GM18951 (cell line): ENCODE results near the gene NIT1.

Experiments
- POLR2A ChIP-seq: IDR thresholded peaks from 4 replicates; pipeline ENCODE4 v1.6.1; 2011; ENCODE audit warnings: mild to moderate bottlenecking; ENCODE audit not compliant: insufficient read length, insufficient read depth; ENCODE audit errors: extremely low read depth
- in situ Hi-C: fragments of 300-500 bp; cut with MboI; formaldehyde crosslinking; loops from one replicate; pipeline ENCODE4 v1.12.0; 2022; ENCODE audit warnings: low sequenced_read_pairs, mixed read lengths, inconsistent platforms; ENCODE audit not compliant: unreplicated experiment

The NIT1 gene

GRCh38 chr1:161079436-161080110 lies 38.3 kb upstream of the NIT1 start:
- in situ Hi-C loops, result no loop called here

GRCh38 chr1:161080441-161081405 lies 37.2 kb upstream of the NIT1 start:
- in situ Hi-C loops, result no loop called here
- no peak for TF ChIP-seq POLR2A

More at GRCh38 chr1:161079436-161080110, 38.3 kb upstream of the NIT1 start:
- TF ChIP-seq POLR2A, result no peak

GRCh38 chr1:161081519-161081918 lies 36.4 kb upstream of the NIT1 start:
- no peak for TF ChIP-seq POLR2A
- in situ Hi-C loops, result no loop called here

- in situ Hi-C loops, result no loop called here
Observed at GRCh38 chr1:161082483-161082882, 35.4 kb upstream of the NIT1 start.

GRCh38 chr1:161082996-161083747 lies 34.7 kb upstream of the NIT1 start:
- in situ Hi-C loops, result no loop called here
- no peak for TF ChIP-seq POLR2A

More at GRCh38 chr1:161082483-161082882, 35.4 kb upstream of the NIT1 start:
- no peak for TF ChIP-seq POLR2A

- in situ Hi-C loops, result no loop called here
- no peak for TF ChIP-seq POLR2A
Observed at GRCh38 chr1:161083748-161084596, 33.9 kb upstream of the NIT1 start.

- no peak for TF ChIP-seq POLR2A
- in situ Hi-C loops, result no loop called here
Observed at GRCh38 chr1:161084597-161084988, 33.3 kb upstream of the NIT1 start.

- TF ChIP-seq POLR2A, result no peak
- in situ Hi-C loops, result no loop called here
Observed at GRCh38 chr1:161085165-161085564, 32.7 kb upstream of the NIT1 start.

GRCh38 chr1:161086457-161086856 lies 31.4 kb upstream of the NIT1 start:
- in situ Hi-C loops, result no loop called here
- TF ChIP-seq POLR2A, result no peak

GRCh38 chr1:161088587-161089110 lies 29.3 kb upstream of the NIT1 start:
- in situ Hi-C loops, result no loop called here
- TF ChIP-seq POLR2A, result no peak

GRCh38 chr1:161089251-161089924 lies 28.5 kb upstream of the NIT1 start, which contains the start of gene NECTIN4:
Gene NECTIN4, minus strand, starts transcription at chr1:161089558. Its CDS starts 262 bp downstream, at chr1:161089296.
- in situ Hi-C loops, result no loop called here

More at GRCh38 chr1:161089251-161089924, 28.5 kb upstream of the NIT1 start, which contains the start of gene NECTIN4:
- TF ChIP-seq POLR2A, result no peak
